ENCODE results near the gene MRRF. TPM values are rescaled to one million over a fixed set of nuclear protein-coding genes. Genes with fewer than 3 reads are reported as not detected.

MRRF gene
- total RNA-seq, 1 experiment from 2014 or later: 62.5 TPM

DNA sequence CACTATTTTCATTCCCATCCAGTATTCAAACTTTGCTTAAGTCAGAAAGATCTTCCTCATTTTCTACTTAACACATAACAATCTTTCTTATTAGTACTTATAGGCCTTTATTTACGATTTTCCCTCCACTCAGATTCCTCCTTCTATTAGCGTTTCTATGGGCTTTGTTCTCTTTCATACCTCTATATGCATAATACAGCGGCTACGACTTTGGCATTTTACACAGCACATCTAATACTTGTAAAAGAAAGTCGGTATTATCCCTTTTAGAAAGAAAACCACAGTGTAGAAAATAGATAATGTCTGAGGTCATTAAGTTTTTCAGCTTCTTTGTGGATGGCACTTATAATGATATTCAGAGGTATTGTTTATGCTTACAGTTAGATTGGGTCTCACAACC, 8.5 kb upstream of the MRRF start:
- DNase-seq: no peak
- H3K9me3 ChIP-seq: no peaks in the 10 kb centered on the region
- H3K27me3 ChIP-seq: no peaks in the 10 kb centered on the region
- no peak overlapping the region for H3K4me3 ChIP-seq
- peaks cover 57% of the 10 kb centered on the region for H3K36me3 ChIP-seq

DNA sequence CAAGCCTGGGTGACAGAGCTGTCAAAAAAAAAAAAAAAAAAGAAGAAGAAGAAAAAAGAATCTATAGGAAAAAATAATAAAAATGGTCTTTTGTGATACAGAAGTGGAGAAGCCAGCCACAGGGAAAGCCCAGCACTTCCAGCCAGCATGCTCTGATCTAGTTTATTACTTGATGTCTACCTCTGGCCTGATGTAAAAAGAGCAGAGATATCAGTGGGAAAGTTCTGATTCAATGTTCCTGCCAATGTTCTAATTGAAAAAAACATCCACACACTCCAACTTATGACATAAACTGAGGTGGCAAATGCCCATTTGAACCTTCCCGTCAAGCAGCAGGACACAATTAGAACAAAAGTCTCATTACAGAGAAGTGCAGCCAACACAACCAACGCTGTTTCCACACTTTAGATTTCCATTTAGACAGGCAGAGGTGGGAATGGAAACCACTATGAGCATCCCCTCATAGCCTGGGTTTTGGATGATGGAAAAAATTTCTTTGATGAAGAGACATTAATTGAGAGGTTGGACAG, 5.7 kb upstream of the MRRF start:
- Histone ChIP-seq H3K36me3 (peaks cover 45% of the 10 kb centered on the region), H3K27me3 (no peaks in the 10 kb centered on the region), H3K4me3 (no peak overlapping the region), H3K9me3 (no peaks in the 10 kb centered on the region)
- no peak for DNase-seq

DNA sequence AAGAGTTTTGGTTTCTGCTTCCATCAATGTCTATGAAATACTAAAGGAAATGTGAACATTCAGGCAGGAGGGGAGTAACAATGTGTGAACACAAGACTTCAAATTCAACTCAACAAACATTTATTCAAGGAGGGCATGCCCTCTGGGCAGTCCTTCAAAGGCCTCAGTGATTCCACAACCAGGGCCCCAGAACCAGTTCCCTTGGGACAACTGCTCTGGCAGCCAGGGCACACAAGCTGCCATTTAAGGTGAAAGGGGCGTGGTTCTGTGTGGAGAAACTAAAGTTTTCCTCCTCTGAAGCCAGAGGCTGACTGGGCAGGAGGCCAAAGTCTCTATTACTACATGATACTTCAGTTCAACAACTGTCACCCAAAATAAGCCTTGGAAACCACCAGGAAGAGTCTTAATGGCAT, 3.2 kb upstream of the MRRF start:
- DNase-seq: peak; percentile 38
- Histone ChIP-seq H3K4me3 (no peak overlapping the region), H3K27me3 (no peaks in the 10 kb centered on the region), H3K36me3 (peaks cover 44% of the 10 kb centered on the region), H3K9me3 (no peaks in the 10 kb centered on the region)

DNA sequence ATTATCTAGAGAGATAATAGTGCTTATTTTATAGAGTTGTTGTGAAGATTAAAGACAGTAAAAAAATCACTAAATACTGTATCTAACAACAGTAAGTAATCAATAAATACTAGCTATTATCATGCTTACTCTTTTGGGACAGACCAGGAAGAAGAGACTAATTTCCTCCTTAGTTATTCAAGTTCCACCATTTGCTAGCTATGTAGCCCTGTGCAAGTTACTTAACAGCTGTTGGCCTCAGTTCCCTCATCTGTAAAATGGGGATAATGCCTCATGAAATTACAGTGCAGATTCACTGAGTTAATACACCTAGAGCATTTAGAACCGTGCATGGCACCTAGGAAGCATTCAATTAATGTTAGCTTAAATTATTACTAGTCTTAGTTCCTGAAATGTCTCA, 2.6 kb upstream of the MRRF start:
- Histone ChIP-seq H3K27me3 (no peaks in the 10 kb centered on the region), H3K9me3 (no peaks in the 10 kb centered on the region), H3K4me3 (no peak overlapping the region), H3K36me3 (peaks cover 41% of the 10 kb centered on the region)
- DNase-seq: no peak

DNA sequence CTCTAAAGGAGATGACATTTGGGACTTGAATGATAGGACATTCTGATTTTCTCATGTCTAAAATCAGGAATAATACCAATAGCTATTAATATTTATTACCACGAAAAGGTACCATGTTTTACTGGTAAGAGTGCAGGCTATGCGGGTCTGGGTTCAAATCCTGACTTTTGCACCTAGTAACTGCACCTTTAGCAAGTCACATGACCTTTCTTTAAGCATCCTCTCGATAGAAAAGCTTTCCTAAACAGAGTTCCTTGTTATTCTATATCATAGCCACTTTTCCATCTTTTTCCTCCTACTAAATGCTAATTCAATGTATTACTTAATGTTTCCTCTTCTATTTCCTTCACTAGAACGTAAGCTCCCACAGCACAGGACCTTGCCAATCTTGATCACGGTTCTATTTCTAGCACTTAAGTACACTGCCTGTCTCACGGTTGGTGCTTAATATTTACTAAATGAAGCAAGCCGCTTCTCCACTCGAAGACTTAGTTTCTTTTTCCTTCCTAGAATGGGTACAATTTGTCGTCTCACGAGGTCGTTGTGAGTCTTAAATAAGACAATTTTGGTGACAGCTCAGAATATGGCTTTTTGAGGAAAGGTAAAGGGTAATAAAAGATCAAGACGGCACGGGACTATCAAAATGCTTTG, 858 bp upstream of the MRRF start:
- no peak for DNase-seq

DNA sequence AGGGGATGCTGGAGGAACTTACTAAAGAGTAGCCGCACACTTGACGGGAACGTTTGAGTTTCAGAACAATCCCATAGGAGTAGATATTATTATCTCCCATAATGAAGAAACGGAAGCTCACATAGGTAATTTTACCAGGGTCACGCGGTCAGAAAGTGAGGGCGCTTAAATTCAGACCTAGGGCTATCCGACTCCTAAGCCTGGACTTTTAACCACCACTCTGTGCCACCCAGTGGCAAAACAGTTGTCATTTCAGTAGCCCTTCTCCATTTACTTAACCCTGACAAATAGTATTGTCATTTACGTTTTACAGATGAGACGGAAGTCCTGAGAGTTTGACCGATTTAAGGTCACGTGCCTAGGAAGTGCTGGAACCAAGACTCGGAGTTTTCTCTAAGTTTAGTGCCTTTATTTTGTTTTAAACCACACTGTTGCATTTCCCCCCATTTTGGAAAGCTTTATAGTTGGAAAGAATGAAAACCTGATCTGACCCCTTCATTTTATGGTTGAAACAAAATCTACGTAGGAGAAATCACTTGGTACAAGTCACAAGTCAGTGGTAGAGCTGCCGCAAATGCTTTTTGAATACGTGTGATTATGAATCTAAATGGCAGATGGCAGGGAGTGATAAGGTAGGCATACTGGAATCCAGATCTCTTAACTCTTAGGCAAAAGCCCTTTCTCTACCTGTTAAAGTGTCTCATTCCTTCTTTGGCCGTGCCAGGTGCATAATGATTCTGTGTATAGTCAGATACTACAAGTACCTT, 650 bp downstream of the MRRF start:
- Histone ChIP-seq H3K4me3 (peak overlapping the region; percentile 86), H3K27me3 (no peaks in the 10 kb centered on the region), H3K9me3 (no peaks in the 10 kb centered on the region), H3K36me3 (peaks cover 25% of the 10 kb centered on the region)
- no peak for DNase-seq

More for the DNA sequence above, 858 bp upstream of the MRRF start:
- Histone ChIP-seq H3K4me3 (peak overlapping the region; percentile 86), H3K27me3 (no peaks in the 10 kb centered on the region), H3K36me3 (peaks cover 34% of the 10 kb centered on the region), H3K9me3 (no peaks in the 10 kb centered on the region)

DNA sequence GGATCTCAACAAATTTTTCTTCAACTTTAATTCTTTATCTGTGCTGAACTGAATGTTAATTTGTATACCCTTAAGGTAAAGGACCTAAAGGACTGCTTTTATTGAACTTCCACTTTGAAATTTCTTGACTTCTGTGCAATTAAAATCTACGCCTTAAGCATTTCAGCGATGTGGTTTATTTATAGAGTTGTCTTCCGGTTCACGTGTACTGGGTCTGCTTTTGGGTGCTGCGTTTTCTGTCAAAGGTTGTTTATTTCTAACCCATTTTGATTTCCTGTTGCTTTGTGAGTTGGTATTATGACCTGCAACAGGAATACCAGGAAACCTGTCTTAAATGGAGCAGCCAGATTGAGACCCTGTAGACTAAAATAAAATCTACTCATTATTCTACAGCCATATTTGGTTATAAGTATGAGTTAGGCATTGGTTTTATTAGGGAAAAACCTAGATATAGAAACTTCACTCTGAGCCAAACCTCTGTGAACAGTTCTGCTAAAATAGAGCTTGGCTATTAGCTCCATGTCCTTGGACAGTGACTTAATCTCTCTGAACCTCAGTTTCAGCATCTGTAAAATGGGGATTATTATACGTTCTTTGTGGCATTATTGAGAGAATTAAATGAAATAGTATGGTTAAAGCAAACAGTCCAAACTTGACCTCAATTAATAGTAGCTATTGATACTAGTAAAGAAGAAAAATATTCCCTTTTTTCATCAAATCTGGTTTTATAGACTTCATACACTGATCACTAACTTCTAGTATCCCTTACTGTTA, 3.5 kb downstream of the MRRF start:
- Histone ChIP-seq H3K36me3 (peaks cover 36% of the 10 kb centered on the region), H3K27me3 (no peaks in the 10 kb centered on the region), H3K9me3 (no peaks in the 10 kb centered on the region), H3K4me3 (no peak overlapping the region)
- no peak for DNase-seq

DNA sequence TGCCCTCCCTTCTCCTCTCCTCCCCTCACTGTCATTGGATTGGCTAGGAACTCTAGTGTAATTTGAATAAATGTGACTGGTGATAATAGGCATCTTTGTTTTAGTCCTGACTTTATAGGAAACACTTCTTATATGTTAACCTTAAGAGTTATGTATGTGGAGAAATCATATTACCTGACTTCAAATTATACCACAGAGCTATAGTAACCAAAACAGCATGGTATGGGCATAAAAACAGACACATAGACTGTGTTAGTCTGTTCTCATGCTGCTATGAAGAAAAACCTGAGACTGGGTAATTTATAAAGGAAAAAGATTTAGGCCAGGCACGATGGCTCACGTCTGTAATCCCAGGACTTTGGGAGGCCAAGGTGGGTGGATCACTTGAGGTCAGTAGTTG, 9.4 kb downstream of the MRRF start:
- no peak overlapping the region for H3K4me3 ChIP-seq
- H3K9me3 ChIP-seq: peaks cover 16% of the 10 kb centered on the region
- no peaks in the 10 kb centered on the region for H3K27me3 ChIP-seq
- no peak for DNase-seq
- H3K36me3 ChIP-seq: peaks cover 81% of the 10 kb centered on the region

DNA sequence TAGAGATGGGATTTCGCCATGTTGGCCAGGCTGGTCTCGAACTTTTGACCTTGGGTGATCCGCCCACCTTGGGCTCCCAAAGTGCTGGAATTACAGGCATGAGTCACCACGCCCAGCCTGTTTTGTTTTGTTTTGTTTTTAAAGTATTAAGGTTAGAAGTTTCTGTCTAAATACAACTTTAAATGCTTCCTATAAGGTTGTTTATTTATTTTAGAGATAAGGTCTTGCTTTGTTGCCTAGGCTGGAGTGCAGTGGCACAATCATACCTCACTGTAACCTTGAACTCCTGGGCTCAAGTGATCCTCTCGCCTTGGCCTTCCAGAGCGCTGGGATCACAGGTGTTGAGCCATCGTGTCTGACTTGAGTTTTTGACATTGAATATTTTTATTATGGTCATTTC, 11.4 kb downstream of the MRRF start:
- H3K27me3 ChIP-seq: no peaks in the 10 kb centered on the region
- no peak overlapping the region for H3K4me3 ChIP-seq
- H3K36me3 ChIP-seq: peaks cover 95% of the 10 kb centered on the region
- peaks cover 16% of the 10 kb centered on the region for H3K9me3 ChIP-seq
- peak; percentile 53 for DNase-seq

DNA sequence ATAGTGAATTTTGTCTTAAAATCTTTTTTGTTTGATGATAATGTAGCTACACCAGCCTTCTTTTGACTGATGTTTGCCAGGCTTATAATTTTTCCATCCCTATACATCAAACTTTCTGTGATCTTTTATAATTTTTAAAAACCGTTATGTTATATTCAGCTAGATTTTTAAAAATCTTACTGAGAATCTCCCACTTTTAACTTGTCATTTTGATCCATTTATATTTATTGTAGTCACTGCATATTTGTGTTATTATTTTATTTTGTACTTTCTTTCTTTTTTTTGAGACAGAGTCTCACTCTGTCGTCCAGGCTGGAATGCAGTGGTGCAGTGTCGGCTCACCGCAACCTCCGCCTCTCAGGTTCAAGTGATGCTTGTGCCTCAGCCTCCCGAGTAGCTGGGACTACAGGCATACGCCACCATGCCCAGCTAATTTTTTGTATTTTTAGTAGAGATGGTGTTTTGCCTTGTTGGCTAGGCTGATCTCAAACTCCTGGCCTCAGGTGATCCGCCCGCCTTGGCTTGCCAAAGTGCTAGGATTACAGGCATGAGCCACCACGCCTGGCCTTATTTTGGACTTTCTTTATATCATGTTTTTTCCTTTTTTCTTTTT, 12.7 kb downstream of the MRRF start:
- H3K36me3 ChIP-seq: peaks cover 96% of the 10 kb centered on the region
- H3K27me3 ChIP-seq: no peaks in the 10 kb centered on the region
- H3K4me3 ChIP-seq: no peak overlapping the region
- peaks cover 16% of the 10 kb centered on the region for H3K9me3 ChIP-seq
- DNase-seq: no peak

DNA sequence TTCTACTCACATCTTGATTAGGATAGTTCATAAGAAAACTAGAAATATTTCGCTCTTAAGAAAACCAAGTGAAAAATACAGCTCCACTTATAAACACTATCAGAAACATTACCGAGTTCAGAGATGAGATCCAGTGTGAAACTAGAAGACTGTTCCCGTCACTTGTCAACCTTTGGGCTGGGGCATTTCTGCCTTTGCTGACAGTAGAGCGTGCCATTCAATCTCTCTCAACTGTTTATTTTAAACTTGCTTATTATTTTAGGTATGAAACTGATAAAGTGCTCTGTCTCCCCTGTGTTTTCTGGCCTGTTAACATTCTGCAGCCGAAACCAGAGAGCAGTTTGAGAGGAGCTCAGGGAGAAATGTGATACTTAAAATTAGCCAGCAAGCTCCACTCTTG, 16.7 kb downstream of the MRRF start:
- no peak for DNase-seq
- H3K36me3 ChIP-seq: peaks cover 89% of the 10 kb centered on the region
- no peaks in the 10 kb centered on the region for H3K27me3 ChIP-seq
- peaks cover 10% of the 10 kb centered on the region for H3K9me3 ChIP-seq
- H3K4me3 ChIP-seq: no peak overlapping the region

DNA sequence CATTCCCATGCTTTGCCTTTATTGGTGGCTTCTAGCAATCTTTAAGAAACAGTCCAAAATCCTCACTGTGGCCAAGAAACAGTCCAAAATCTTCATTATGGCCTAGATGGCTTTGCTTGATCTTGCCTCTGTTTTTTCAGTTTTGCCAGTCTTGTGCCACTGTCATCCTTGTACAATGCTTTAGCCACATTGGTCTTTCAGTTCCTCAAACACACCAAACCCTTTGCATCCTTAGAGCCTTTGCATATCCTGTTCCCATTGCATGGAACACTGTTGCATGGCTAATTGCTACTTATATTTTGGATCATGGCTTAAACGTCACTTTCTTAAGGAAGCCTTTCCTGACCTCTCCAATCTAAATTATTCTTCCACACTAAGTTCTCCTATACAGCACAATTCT, 22.1 kb downstream of the MRRF start:
- Histone ChIP-seq H3K9me3 (no peaks in the 10 kb centered on the region), H3K27me3 (no peaks in the 10 kb centered on the region), H3K36me3 (peaks cover 73% of the 10 kb centered on the region), H3K4me3 (no peak overlapping the region)
- no peak for DNase-seq

DNA sequence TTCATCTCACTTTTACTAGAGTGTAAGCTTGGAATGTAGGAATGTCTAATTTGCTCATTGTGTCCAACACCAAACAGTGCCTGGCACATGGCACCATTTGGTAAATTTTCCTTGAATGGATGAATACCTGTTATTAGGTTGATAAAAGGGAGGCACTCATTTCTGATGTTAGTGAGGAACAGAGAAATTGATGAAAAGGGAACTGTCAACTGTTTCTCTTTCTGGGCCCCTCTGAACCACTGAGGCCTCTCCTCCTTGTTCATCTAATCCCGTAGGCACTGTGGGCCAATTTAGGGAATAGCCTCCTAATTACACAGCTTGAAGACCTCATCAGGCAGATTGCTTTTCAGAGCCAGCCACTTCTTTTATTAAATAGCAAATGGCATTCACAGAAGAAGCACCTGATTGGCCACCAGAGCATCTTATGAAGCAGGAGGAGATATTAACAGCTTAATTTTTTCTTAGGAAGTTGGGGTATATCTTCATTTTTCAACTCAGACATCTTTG, 22.6 kb downstream of the MRRF start:
- no peaks in the 10 kb centered on the region for H3K9me3 ChIP-seq
- H3K27me3 ChIP-seq: no peaks in the 10 kb centered on the region
- DNase-seq: no peak
- no peak overlapping the region for H3K4me3 ChIP-seq
- peaks cover 72% of the 10 kb centered on the region for H3K36me3 ChIP-seq

DNA sequence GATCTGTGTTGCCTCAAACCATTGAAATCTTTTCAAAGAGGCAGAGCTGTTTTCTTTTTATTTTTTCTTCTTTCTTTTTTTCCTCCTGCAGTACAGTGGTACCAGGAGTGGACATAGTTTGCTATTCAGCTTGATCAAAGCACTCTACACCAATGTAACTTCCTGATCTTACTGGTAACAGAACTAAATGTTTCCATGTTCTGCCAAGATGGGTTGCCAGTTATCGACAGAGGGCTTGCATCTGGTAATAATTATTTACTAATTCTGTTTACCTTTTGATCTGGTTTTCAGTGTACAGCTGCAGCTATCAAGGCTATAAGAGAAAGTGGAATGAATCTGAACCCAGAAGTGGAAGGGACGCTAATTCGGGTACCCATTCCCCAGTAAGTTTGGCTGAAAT, 26.8 kb downstream of the MRRF start:
- DNase-seq: no peak
- Histone ChIP-seq H3K36me3 (peaks cover 74% of the 10 kb centered on the region), H3K4me3 (no peak overlapping the region), H3K27me3 (no peaks in the 10 kb centered on the region), H3K9me3 (no peaks in the 10 kb centered on the region)

DNA sequence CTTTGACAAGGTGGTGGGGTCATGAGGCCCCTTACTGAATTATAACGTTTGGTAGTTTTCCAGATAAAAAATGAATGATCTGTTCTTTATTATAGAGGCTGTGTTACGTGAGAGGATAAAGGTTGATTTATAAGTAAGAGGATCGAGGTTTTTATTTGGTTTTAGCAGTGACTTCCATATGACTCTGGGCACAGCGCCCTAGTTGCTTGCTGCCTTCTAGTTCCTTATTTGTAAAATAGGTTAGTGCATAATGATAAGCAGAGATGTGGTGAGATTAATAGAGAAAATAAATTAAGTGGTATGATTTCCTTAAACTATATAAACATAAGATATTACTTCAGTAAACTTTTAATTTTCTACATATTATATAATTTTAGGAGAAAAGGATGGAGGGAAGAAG, 29.8 kb downstream of the MRRF start:
- DNase-seq: no peak
- Histone ChIP-seq H3K9me3 (no peaks in the 10 kb centered on the region), H3K27me3 (no peaks in the 10 kb centered on the region), H3K4me3 (no peak overlapping the region), H3K36me3 (peaks cover 75% of the 10 kb centered on the region)

DNA sequence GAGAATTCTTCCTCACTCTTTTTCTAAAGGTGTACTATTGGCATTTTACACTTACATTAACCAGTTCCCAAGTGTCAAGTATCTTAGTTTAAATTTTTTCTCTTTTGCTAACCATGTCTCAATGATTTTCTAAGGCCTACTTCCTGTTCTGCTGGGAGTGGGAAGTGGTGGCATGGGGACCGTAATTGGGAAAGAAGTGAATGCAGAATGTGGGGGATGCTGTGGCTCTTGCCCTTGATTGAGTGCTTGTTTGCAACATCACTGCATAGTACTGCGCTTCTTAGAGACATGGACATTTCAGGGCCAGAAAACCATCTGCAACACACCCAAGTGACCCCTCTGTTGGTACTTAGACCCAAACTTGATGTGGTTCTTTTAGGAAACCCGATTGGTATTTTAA, 32.8 kb downstream of the MRRF start:
- Histone ChIP-seq H3K9me3 (no peaks in the 10 kb centered on the region), H3K36me3 (peaks cover 60% of the 10 kb centered on the region), H3K4me3 (no peak overlapping the region), H3K27me3 (no peaks in the 10 kb centered on the region)
- no peak for DNase-seq
